Heart left ventricle (tissue), 16 donors: ENCODE results near the gene HERC2. TPM values are rescaled to one million over a fixed set of nuclear protein-coding genes. Genes with fewer than 3 reads are reported as not detected.

Experiments used
- ATAC-seq, 4 donors: fragments of 200-7000 bp; cut with Tn5 transposase; one replicate each; pipeline ENCODE4 v1.9.1; 2020 to 2022; ENCODE audit warnings: moderate library complexity in 4 of 4, mild to moderate bottlenecking in 3 of 4, moderate number of reproducible peaks in 1 of 4
- DNase-seq, 5 donors: peaks; one replicate each; pipeline ENCODE4 v3.0.0-alpha.2; 2020
- H3K27ac ChIP-seq, 12 donors: fragments of 200-600 bp; sonication (generic) in 4 of 12; one replicate each; pipeline versions ENCODE4 v1.5.0 to v1.8.0; 2016 to 2022; ENCODE audit warnings: mild to moderate bottlenecking in 2 of 12
- H3K27me3 ChIP-seq, 9 donors: fragments of 200-600 bp; sonication (generic) in 2 of 9; one replicate each; pipeline versions ENCODE4 v1.5.1 to v1.8.0; 2016 to 2022; ENCODE audit warnings: mild to moderate bottlenecking in 3 of 9
- H3K36me3 ChIP-seq, 9 donors: fragments of 200-600 bp; sonication (generic) in 2 of 9; one replicate each; pipeline versions ENCODE4 v1.5.0 to v1.8.0; 2018 to 2022; ENCODE audit warnings: mild to moderate bottlenecking in 2 of 9
- H3K4me1 ChIP-seq, 12 donors: fragments of 200-600 bp; sonication (generic) in 4 of 12; one replicate each; pipeline versions ENCODE4 v1.5.0 to v1.8.0; 2016 to 2022; ENCODE audit warnings: mild to moderate bottlenecking in 3 of 12
- H3K4me3 ChIP-seq, 12 donors: fragments of 200-600 bp; sonication (generic) in 4 of 12; one replicate each; pipeline versions ENCODE4 v1.5.0 to v1.8.0; 2017 to 2022; ENCODE audit warnings: mild to moderate bottlenecking in 9 of 12, moderate library complexity in 4 of 12
- H3K9me3 ChIP-seq, 12 donors: fragments of 200-600 bp; sonication (generic) in 4 of 12; one replicate each; pipeline versions ENCODE4 v1.5.0 to v1.8.0; 2016 to 2022; ENCODE audit warnings: mild to moderate bottlenecking in 1 of 12
- CTCF ChIP-seq, 12 donors: fragments of 200-600 bp; sonication (generic) in 4 of 12; IDR thresholded peaks; one replicate each; pipeline versions ENCODE4 v1.5.0 to v1.8.0; 2018 to 2022; ENCODE audit warnings: antibody characterized with exemption in 12 of 12, mild to moderate bottlenecking in 5 of 12
- POLR2A ChIP-seq, 2 donors: fragments of 450-650 bp; IDR thresholded peaks; one replicate each; pipeline ENCODE4 v1.6.1; 2017; ENCODE audit warnings: antibody characterized with exemption in 2 of 2, mild to moderate bottlenecking in 2 of 2, moderate library complexity in 2 of 2
- WGBS, 4 donors: extraction: QIAGEN DNeasy Blood & Tissue Kit in 2 of 4; methylation state at CpG; one replicate each; pipeline versions ENCODE4 v1.1.5 to v1.1.7; 2013 to 2018; 5-methylcytosine and 5-hydroxymethylcytosine counted together
- intact Hi-C, 10 donors: fragments of 100-400 bp; cut with DNase I; formaldehyde crosslinking; loops; one replicate each; pipeline versions ENCODE4 v1.11.1 to v1.14.2; 2022
- polyA plus RNA-seq, 2 donors: library from polyadenylated mRNA; stranded (reverse); fragments of 200-250 nt; gene quantifications; one replicate each; pipeline ENCODE4 v1.2.3, GENCODE V29; 2013
- total RNA-seq, 9 donors: library from RNA; depleted of rRNA in 2 of 9; stranded (reverse); fragments of >200 nt in 2 of 9; fragmentation: NEBNext Ultra II Directional in 3 of 9; extraction: Animal tissue kit (Norgen Biotek cat#: 25700) in 3 of 9; gene quantifications; one replicate each; pipeline versions ENCODE4 v1.1.0 to v1.2.4, GENCODE V29; 2016 to 2023
- donor health status: ischemic (EF 13 %, LVEDD 7.1; RV severe dilation, severe dysfunction).
- donor health status: healthy with polysubstance abuse.
- donor health status: DM: no; HTN: yes; CAD: no.
- donor health status: DM: no; HTN: no; CAD: no.
- donor health status: ischemic (EF 25% LVEDD 6.9; RV normal size, moderate dysfunction).
- donor health status: ischemic (EF 25% LVEDD 5.7; RV mildly dilated, moderate dysfunction).
- donor health status: healthy.
- donor health status: DM: yes; HTN: yes; CAD: no.
- donor health status: ischemic (EF 35%, LVEDD 5.7; RV mildly dilated, moderate dysfunction).
- donor health status: nonischemic (EF 11% LVEDD 7.7; RV severe dilation, severe dysfunction).
- donor health status: DM: yes; HTN: yes; CAD: no.
- donor health status: PGD.
- donor health status: ischemic (EF 29% LVEDD 5.4; RV normal size, mild dysfunction).
- donor health status: nonischemic (EF 23%, LVEDD 6.1; RV moderate dilation, normal function).

HERC2 gene
- total and polyA plus RNA-seq, 11 donors = 25.9 to 70.5 (median 59.0) TPM

DNA sequence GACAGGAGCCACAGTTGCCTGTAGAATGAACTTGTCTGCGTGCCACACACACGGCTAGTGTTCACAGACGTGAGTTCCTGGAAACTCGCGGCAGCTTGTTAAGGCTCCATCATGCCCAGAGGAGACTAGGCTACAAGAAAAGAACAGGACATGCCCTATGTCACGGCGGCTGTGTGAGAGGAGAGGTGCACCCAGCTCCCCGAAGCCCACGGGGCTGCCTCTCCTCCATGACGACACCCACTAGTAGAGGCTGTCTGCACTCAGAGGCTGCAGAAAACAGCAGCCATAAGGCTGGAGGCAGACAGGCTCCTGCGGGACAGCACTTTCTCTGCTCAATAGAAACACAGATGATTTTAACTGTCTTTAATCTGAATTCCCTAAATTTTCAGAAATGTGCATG lies 203.9 kb downstream of the HERC2 start:
- intact Hi-C loops = loop anchor here in 1 of 10 donors (10.0 kb wide), 1 partner anchor 1233 kb away; no protein-coding TSS in a partner anchor
- peak in 1 of 4 donors; percentile 33 for ATAC-seq
- H3K36me3 ChIP-seq = peaks cover 0 to 92% (median 90%) of the 10 kb centered on the region in 9 donors

GRCh38 chr15:28117432-28117990 lies 204.5 kb downstream of the HERC2 start:
- Histone ChIP-seq H3K27me3 (no peaks in the 10 kb centered on the region), H3K4me1 (no peaks in the 10 kb centered on the region), H3K4me3 (no peak overlapping the region), H3K27ac (no peak overlapping the region), H3K9me3 (no peaks in the 10 kb centered on the region), H3K36me3 (peaks cover 0 to 94% (median 90%) of the 10 kb centered on the region in 9 donors)
- intact Hi-C loops = loop anchor here in 1 of 10 donors (10.0 kb wide), 1 partner anchor 1233 kb away; no protein-coding TSS in a partner anchor
- TF ChIP-seq POLR2A (IDR thresholded peaks at IDR 0.05) = no peak
- TF ChIP-seq CTCF (IDR thresholded peaks at IDR 0.05) = no peak
- DNase-seq (peak in 1 of 5 donors; percentile 11), ATAC-seq (no peak)
- WGBS, 4 donors = 94 to 96% (median 95%) methylated on average over 11 to 12 of the region's 12 CpGs

More for the DNA sequence above, 203.9 kb downstream of the HERC2 start:
- DNase-seq = peak in 1 of 5 donors; percentile 7
- Histone ChIP-seq H3K4me1 (no peaks in the 10 kb centered on the region), H3K4me3 (no peak overlapping the region), H3K9me3 (no peaks in the 10 kb centered on the region), H3K27ac (no peak overlapping the region), H3K27me3 (no peaks in the 10 kb centered on the region)
- 71 to 86% (median 83%) methylated on average over 11 of the region's 11 CpGs for WGBS, 4 donors
- no peak for TF ChIP-seq POLR2A (IDR thresholded peaks at IDR 0.05)
- TF ChIP-seq CTCF (IDR thresholded peaks at IDR 0.05) = no peak

DNA sequence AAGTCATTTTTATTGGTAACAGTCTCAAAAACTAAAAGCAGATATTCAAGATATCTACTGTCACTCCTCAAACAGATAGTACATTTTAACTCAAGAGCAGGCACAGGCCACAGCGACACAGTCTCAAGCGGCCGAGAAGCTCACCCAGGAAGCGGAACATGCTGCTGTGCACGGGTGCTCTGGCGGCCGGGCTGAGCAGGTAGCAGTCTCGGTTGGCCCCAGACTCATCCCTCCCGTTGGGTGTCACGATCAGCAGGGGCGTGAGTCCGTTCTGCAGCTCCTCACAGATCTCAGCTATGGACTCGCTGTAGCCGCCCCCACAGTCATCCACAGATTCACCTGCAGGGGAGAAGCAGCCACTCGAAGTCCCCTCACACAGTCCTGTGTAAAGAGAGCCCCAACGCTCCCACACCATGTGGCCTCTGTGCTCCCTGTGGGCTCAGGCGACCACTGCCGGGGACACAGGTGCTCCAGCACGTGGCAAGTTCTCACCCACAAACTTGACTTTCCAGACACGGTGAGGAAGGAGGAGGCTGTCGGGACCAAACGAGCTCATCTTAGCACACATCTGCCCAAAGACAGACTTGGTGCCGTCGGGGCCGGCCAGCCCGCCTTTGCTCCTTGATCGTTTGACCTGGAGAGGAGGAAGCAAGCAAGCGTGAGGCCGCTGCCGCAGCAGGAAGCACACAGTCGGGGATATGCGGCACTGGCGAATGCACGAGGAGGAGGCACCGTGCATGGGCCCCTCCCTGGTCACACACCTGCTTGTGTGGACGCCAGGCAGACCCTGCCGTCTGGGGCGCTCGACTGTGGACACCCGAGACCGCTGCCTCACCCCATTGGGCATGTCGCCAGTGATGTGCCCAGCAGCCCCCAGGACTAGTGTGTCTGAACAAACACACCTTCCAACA lies 205.2 kb downstream of the HERC2 start:
- Histone ChIP-seq H3K36me3 (peaks cover 0 to 97% (median 93%) of the 10 kb centered on the region in 9 donors), H3K9me3 (no peaks in the 10 kb centered on the region), H3K4me1 (no peaks in the 10 kb centered on the region), H3K27me3 (no peaks in the 10 kb centered on the region), H3K4me3 (no peak overlapping the region), H3K27ac (no peak overlapping the region)
- DNase-seq = peak in 1 of 5 donors; percentile 56
- TF ChIP-seq CTCF (IDR thresholded peaks at IDR 0.05) (no peak), POLR2A (IDR thresholded peaks at IDR 0.05) (no peak)
- 92 to 95% (median 94%) methylated on average over 38 to 42 of the region's 42 CpGs for WGBS, 4 donors
- ATAC-seq = peak in 1 of 4 donors; percentile 10
- intact Hi-C loops = loop anchor here in 1 of 10 donors (10.0 kb wide), 1 partner anchor 1232 kb away; no protein-coding TSS in a partner anchor

DNA sequence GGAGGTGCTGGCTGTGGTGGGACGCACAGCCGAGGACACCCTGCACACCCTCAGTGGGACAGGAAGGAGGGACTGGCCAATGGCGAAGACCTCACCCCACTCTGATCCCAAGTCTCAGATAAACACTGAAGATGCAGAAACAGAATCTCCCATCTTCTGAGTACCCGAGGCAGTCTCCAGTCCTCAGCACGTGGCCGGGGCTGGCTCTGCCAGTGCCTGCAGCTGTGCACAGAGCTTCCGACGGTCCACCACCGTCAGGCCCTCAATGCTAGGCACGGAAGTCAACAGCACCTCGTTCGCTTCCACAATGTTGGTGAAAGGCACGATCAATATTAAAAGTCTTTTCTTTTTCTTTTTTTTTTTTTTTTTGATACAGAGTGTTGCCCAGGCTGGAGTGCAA lies 206.1 kb downstream of the HERC2 start:
- WGBS, 4 donors = 84 to 90% (median 87%) methylated on average over 13 of the region's 13 CpGs
- no peaks in the 10 kb centered on the region for H3K9me3 ChIP-seq
- intact Hi-C loops = loop anchor here in 1 of 10 donors (10.0 kb wide), 1 partner anchor 1231 kb away; no protein-coding TSS in a partner anchor

More for the DNA sequence above, 206.1 kb downstream of the HERC2 start:
- ATAC-seq (no peak), DNase-seq (no peak)
- H3K27ac ChIP-seq = no peak overlapping the region
- peaks cover 0 to 99% (median 94%) of the 10 kb centered on the region in 9 donors for H3K36me3 ChIP-seq
- no peaks in the 10 kb centered on the region for H3K27me3 ChIP-seq
- no peak overlapping the region for H3K4me3 ChIP-seq
- H3K4me1 ChIP-seq = no peaks in the 10 kb centered on the region
- TF ChIP-seq POLR2A (IDR thresholded peaks at IDR 0.05) = no peak
- no peak for TF ChIP-seq CTCF (IDR thresholded peaks at IDR 0.05)
